Fibroblast of lung (primary cell): ENCODE results near the gene GRIN1.
A peak's percentile ranks its signal among the peaks of the same experiment; 100 is the strongest.

ENCODE experiments used
- CTCF ChIP-seq, 2 donors: IDR thresholded peaks in 1 of 2; conservative IDR thresholded peaks in 1 of 2; 1 replicate in 1 of 2; 2 replicates in 1 of 2; pipeline ENCODE4 v1.5.1; 2011 to 2012; ENCODE audit warnings: low read length in 2 of 2, control low read depth in 1 of 2, inconsistent platforms in 1 of 2, low read depth in 1 of 2, mild to moderate bottlenecking in 1 of 2
- EZH2 ChIP-seq: IDR thresholded peaks from 2 replicates; pipeline ENCODE4 v1.5.1; 2012; ENCODE audit warnings: low read length, control low read depth, mild to moderate bottlenecking; ENCODE audit errors: missing control alignments

DNA sequence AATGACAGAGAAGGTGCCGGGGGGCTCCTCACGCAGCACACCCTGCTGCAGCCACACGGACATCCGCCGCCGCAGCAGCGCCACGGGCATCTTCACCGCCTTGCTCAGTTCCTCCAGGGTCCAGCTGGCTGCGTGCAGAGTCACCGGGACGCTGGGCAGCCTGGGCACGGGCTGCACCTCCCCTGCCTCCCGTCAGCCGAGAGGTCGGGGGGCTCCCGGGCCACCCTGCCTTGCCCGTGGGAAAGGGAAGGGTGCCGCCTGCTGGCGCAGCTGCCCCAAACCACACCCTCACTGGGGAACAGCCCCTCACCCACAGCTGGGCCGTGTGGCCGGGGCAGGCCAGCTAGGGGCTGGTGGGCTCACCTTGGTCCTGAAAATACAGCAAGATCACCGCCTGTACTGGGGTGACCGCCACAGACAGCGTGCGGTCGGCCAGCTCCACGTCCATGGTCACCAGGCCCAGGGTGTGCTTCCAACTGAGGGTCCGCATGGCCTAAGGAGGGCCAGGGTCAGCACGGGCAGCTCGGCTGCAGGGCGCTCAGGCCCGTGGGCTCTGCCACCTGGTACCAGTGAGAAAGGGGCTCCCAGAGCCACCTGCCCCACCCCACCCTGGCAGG, 36.5 kb downstream of the GRIN1 start:
- TF ChIP-seq EZH2 = peak; percentile 25
- TF ChIP-seq CTCF (conservative IDR thresholded peaks at IDR 0.05 in 1 of 2, IDR thresholded peaks at IDR 0.05 in 1 of 2; ENCODE audit: low read depth in 1 of 2, low read length in 2 of 2) = peak in 1 of 2 donors; percentile 19
